Right renal cortex interstitium (tissue), 3 donors: ENCODE data around the gene GUF1. TPM values are rescaled to one million over a fixed set of nuclear protein-coding genes. Genes with fewer than 3 reads are reported as not detected.

Experiments
- DNase-seq, 3 donors: peaks; one replicate each; pipeline ENCODE4 v3.0.0-alpha.2; 2013; ENCODE audit warnings: low read depth in 3 of 3, low spot score in 2 of 3
- polyA plus RNA-seq, 3 donors: library from polyadenylated mRNA; unstranded; fragments of 120-200 nt; gene quantifications; one replicate each; pipeline ENCODE4 v1.2.1, GENCODE V29; 2013; ENCODE audit not compliant: insufficient read length in 3 of 3

Gene GUF1, protein sequence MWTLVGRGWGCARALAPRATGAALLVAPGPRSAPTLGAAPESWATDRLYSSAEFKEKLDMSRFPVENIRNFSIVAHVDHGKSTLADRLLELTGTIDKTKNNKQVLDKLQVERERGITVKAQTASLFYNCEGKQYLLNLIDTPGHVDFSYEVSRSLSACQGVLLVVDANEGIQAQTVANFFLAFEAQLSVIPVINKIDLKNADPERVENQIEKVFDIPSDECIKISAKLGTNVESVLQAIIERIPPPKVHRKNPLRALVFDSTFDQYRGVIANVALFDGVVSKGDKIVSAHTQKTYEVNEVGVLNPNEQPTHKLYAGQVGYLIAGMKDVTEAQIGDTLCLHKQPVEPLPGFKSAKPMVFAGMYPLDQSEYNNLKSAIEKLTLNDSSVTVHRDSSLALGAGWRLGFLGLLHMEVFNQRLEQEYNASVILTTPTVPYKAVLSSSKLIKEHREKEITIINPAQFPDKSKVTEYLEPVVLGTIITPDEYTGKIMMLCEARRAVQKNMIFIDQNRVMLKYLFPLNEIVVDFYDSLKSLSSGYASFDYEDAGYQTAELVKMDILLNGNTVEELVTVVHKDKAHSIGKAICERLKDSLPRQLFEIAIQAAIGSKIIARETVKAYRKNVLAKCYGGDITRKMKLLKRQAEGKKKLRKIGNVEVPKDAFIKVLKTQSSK
- polyA plus RNA-seq, result 10 to 100 TPM; 28.9 to 29.0 (median 28.9) TPM

DNA sequence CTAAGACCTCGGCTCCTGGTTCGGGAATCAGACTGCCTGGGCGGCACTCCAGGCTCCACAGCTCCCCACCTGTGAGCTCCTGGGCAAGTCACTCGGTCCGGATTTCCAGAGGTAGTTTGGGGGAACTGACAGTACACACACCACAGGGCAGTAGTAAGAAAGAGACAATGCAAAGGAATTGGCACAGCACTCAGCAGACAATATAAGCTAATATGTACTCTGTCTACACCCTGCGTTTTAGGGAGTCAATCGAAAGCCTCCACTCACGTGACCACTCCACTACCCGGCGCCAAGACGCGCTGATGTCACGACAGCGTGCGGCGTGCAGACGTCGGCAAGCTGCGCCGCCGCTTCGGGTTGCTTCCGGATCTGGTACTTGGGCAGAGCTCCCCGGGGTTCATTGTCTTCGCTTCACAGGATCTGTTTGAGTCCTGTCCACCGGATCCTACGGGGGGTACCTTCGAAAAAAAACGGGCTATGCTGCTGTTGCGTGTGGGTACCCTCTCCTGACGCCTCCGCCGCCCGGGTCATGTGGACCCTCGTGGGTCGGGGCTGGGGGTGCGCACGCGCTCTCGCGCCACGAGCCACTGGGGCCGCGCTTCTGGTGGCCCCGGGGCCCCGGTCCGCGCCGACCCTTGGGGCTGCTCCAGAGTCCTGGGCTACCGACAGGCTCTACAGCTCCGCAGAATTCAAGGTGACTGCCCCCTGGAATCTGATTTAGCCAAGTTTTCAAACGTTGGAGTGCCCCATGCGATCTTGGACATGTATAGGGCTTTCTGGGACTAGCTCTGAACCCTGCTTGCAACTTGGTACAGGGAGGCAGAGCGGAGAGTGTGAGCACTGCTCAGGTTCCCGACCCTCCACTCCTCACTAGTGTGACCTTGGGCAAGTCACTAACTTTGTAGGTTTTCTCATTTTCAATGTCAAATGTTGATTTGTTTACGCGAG, at the start of gene GUF1:
Gene GUF1, plus strand, starts transcription at position 327 of the 948 bp plus-strand sequence. Its CDS starts 203 bp downstream, at position 530.
- DNase-seq, result peak; percentile 79 to 86 (median 85)

DNA sequence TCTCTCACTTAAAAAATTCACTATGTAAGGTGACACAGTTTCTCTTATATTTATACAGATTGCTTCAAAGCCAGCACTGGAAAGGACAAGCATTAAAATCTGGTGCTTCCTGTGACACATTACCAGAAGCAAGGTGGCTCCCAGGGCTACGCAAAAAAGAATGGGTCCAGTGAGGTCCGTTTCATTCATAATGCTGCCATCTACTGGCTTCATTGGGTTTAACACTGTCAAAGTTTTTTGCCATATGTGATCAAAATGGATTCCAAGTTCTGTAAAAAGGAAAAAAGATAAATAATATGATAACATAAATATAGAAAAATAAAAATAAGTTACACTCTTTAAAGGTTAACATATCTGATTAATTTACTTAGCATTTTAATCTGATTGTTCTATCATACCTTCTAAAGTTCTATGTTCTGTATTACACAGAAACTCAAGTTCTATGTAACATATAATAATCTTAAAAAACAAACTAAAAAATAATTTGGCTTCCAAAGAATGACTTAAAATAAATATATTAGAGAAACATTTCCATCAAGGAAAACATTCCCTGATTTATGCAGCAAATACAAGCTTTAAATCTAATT, 48.8 kb upstream of the GUF1 start:
- peak in 1 of 3 donors; percentile 19 for DNase-seq

DNA sequence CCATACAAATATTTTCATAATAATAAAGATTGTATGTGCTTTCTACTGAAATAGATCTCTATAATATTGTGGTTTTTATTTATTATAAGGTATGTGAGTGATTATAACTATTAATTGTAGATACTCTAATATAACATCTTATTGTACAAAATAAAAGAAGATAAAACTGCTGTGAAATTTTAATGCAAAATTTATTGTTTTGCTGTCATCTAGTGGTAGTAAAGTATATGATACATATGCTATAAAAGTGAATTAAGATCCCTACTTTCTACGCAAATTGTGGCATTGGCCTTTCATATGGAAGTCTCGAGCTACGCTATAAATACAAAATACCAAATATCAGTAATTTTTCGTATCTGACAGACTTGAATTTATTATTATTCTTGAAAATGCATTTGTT, 46.1 kb upstream of the GUF1 start:
- no peak for DNase-seq

DNA sequence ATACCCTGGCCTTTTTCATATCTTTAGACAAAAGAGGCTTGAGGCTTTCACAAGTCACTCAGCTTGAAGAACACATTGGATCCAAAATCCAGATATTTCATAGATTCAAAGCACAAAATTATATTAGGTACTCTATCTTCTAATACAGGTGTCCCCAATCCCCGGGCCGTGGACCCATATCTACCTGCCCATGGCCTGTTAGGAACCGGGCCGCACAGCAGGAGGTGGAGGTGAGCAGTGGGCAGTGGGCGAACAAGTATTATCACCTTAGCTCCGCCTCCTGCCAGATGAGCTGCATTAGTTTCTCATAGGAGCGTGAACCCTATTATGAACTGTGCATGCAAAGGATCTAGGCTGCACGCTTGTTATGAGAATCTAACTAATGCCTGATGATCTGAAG, 45.5 kb upstream of the GUF1 start:
- DNase-seq, result no peak

DNA sequence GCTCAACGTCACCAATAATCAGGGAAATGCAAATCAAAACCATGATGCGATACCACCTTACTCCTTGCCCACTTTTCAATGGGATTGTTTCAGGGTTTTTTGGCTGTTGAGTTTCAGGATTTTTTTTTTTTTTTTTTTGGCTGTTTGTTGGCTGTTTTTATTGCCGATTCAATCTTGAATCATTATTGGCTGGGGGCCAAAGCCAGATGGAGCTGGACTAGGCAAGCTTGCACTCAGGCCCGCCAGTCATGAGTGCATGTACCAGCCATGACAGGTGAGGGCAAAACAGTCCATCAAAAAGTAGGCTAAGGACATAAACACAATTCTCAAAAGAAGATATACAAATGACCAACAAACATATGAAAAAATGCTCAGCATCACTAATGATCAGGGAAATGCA, 40.1 kb upstream of the GUF1 start:
- no peak for DNase-seq

DNA sequence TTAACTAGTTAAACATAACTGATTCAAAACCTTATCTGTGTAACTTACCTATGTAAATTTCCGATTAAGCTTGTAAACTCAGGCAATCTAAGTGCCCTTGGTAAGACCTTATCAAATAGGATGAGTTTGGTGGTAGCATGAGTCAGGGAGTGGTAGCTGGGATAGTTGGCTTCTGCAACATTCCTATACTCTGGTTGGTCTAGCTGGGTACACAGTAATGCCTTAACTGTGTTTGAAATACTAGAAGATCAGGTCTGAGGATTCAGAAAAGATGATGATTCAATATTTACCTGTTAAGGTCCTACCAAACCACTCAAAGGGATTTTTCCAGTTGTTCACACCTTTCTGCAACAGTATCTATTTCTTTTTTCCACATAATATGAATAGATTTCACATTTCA, 32.1 kb upstream of the GUF1 start:
- DNase-seq, result no peak

DNA sequence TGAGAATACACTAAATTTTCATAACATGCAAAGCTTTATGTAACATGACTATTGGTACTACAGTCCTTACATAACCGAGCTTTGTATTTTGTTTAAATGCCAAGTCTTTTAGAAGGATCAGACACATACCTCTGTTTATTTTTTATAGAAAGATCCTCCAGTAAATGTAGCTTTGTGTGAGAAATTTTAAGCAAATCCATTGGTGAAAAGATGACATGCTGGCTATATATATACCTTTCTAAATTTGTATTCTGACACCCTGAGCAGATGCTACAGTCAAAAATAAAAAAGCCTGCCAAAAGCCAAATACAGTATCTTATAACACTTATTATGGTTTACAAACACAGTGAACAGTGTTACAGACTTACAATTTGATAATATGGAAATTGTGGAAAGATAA, 26.8 kb upstream of the GUF1 start, which contains the start of gene YIPF7:
Gene YIPF7, minus strand, starts transcription at position 201 of the 400 bp plus-strand sequence. CDS start 1,525 bp downstream, outside the sequence.
- DNase-seq, result no peak

DNA sequence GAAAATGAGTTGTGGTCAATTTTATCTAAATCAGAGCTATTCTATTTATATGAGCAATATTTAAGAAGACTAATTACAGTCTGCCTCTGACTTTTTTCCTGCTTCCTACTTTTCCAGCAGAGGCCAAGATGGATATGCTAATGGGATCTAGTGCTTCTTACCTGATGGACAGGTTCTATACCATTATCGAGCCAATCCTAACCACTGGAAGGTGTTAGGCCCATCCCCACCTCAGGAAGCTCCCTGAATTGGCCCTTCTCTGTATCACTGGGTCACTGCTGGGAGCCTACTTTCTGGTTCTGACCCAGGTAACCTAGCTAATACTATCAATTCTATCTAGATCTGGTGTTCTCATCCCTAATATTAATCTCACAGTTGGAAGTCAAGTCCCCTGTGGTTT, 26.2 kb upstream of the GUF1 start:
- no peak for DNase-seq

DNA sequence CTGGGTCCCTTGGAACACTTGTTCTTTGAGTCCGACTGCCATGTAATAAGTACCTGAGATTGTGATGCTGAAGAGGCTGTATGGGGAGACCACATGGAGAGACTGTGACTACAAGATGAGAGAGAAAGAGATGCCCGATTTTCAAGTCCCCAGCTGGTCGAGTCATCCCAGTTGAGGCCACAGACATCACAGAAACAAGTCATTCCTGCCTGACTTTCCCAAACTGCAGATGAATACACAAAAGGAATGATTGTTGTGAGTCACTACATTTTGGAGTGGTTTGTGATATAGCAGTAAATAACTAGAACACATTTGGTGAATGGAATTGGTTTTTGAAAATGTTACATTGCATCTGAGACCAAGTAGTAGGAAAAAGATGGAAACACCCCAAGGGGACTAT, 17.8 kb upstream of the GUF1 start:
- no peak for DNase-seq

DNA sequence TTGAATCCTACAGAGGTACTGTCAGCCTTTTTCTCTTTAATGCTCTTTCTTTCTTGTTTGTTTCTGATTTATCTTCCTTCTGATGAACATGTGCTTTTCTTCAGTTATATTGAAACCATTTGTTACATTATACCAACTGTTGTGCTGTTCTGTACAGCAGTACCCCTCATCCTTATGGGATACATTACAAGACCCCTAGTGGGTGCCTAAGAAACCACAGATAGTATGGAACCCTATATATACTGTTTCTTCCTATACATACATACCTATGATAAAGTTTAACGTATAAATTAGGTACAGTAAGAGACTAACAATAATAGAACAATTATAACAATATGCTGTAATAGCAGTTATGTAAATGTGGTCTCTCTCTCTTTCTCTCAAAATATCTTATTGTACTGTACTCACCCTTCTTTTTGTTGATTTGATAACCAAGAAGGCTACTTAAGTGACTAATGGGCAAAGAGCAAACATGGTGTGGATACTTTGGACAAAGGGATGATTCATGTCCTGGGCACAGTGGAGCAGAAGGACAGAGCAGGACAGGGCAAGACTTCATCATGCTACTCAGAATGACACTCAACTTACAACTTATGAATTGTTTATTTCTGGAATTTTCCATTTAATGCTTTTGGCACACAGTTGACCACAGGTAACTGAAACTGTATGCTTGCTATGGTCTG, 16.1 kb upstream of the GUF1 start:
- no peak for DNase-seq

DNA sequence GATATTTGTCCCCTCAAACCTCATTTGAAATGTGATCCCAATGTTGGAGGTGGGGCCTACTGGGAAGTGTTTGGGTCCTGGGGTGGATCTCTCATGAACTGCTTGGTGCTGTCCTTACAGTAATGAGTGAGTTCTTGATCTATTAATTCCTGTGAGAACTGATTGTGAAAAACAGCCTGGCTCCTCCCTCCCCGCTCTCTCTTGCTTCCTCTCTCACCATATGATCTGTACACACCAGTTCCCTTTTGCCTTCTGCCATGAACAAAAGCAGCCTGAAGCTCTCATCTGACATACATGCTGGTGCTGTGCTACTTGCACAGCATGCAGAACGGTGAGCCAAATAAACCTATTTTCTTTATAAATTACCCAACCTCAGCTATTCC, 15.6 kb upstream of the GUF1 start:
- DNase-seq, result no peak

DNA sequence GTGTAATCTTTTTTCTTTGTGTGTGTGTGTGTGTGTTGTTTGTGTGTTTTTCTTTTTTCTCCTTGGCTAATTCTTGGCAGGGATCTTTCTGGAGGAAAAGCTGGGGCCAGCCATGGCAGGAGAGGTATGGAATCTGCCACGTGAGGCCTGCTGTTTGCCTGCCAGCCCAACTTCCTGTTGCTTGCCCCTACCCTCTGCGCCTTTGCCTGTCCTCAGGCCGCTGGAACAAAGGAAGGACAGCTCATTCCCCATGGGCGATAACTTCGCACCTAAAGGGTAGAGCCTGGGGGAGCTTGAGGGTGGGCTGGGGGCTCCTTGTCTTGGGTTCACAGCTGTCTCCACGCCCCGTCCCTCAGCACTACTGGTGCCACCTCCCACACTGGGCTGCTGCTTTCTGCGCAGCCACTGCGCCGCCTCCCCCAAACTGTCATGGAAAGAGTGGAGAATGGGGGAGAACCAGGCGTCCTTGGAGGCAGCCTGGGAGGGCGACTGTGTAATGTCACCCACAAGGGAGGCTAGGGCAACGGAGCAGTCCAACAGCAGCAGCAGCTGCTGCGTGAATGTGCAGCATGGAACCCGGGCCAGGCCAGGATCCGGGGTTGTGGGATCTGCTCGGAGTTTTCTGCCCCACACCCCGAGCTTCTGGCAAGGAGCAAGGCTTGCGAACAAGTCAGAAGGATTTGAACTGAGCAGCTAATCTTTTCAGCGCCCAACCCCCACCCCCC, 14.5 kb upstream of the GUF1 start:
- no peak for DNase-seq

DNA sequence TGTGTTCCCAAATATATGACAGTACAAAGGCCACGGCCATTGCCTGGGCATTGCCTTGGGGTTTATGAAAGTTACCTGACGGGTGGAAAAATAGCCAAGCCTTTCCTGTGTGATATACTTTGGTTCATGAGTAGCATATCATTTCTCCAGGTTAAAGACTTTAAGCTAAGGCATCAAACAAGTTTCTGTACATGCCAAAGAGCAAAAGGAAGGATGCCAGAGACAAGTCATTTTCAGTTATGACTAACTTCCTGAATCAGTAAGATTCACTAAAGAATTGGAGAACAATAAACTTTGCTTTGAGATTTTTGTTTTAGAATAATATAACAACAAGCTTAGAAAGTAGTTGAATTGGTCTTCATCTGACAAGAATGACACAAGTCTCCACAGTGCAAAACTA, 9.7 kb upstream of the GUF1 start:
- DNase-seq, result no peak

DNA sequence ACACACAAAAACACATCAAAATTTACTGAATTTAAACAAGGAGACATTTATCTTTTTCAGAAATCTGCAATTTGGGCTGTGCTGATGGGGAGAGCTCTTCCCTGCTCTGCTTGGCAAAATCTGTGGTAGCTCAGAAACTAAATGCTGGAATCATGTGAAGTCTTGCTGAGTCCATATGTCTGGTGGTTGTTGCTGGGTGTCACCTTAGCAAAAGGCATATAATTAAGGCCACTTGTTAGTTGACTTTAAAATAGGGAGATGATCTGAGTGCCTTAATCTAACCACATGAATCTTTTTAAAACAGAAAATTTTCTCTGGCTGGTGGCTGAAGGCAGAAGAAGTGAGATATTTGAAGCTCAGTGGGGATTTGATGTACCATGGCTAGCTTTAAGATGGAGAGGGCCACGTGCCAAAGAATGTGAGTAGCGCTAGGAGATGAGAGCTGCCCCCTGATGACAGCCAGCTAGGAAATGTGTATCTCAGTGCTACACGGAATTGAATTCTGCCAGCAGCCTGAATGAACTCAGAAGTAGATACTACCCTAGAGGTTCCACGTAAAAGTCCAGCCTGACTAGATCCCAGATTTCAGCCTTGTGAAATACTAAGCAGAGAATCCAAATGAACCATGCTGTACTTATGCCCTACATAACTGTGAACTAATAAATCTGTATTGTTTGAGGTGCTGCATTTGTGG, 7.6 kb upstream of the GUF1 start:
- DNase-seq, result no peak

DNA sequence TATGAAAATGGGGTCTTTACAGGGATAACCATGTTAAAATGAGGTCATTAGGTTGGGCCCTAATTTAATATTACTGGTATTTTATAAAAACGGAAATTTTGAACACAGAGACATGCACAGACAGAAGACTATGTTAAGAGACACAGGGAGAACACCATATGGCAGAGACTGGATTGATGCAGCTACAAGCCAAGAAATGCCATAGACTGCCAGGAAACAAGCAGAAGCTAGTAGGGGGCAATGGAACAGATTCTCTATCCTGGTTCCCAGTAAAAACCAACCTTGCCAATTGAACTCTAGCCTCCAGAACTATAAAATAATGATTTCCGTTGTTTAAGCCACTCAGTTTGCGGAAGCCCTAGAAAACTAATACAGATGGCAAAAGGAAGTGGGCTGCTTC, 6.6 kb upstream of the GUF1 start:
- no peak for DNase-seq

DNA sequence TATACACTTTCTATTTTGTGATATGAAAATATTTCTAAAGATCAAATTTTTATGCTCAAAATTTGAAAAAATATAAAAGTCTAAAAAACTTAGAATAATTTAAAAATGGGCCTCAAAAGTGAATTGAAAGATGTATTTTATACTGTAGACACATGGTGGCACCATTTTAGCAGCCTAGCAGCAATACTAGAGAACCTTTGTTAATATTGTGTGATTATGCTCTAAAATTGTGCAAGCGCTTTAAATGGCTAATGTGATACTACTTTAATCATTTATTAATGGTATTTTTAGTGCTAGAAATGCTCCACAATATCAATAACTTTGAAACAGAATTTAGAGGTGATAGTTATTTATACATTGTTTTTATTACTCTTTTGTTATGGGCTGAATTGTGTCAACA, 3.7 kb upstream of the GUF1 start:
- DNase-seq, result no peak

DNA sequence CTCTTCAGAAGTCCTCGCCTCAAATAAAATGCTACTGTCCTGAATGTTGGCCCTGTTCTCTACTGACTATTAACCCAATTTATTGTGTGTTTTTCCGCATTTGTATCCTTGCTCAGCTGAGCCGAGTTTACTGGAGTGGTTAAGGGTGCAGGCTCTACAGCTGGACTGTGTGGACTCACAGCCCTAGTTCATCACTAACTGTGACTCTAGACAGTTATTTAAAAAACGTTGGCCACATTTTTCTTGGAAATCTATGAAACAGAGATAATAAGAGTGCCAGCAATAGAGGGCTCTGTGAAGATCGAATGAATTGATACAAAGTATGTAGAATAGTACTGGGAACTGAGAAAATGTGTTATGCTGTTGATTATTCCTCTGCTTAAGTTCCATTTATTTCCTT, 2.9 kb upstream of the GUF1 start:
- DNase-seq, result no peak

DNA sequence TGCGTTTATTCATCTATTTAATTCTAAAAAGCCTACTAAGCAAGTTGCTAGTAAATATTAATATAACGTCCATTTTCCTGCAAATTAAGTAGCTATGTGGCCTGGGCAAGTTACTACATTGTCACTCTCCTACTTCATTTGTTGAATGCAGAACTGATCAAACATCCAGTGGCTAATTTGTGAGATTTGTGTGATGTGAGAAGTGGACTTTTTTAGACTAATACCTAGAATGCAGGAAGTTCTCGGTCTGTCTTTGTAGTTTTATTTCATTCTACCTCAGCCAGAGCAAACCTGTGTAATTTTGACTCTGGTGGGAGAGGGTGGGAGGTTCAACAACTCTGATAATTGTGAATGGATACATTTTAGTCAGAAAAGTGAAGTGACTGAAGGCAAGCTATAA, 840 bp downstream of the GUF1 start:
- DNase-seq, result no peak

DNA sequence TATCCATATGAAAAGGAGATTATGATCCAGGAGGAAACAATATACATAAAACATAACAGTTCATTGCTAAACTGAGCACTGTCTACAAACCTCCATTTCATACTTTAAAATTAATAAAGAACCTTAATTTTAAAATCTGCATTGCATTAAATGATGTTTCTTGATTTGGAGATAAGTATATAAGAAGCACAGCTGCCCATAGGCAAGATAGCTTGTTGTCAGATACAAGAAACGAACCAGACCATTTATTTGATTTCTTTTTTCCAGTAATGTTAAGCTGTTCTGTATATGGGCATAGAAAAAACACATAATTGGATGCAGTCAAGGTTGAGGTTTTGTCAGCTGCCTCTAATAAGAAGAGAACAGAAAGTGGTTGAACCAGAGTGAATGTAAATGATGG, 6.4 kb downstream of the GUF1 start:
- no peak for DNase-seq
